ENCODE results near the gene SRMS.

DNA sequence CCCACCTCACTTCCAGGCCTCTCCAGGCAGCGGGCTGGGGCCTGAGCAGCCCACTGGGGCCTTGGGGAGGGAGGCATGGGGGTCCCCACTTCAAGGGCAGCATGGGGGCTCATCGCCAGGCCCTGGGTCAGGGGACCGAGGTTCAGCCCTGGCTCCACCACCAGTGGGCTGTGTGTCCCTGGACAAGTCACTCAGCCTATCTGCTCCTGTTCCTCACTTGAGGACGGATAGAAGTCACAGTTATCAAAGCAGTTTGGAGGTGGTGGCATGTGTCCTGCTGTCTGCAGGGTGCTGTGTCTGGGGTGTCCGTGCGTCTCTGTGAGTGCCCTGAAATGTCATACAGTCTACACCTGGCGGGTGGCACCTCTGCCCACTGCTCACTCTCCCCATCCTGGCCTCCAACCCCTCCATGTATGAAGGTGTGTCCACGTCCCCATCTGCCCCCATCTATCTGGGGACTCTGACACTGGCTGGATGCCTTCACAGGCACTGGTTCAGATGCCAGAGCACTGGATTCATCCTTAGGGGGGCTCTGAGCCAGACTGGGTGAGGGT, 52.3 kb downstream of the SRMS start:
- TF ChIP-seq POLR2A (IDR thresholded peaks at IDR 0.05) = no peak
- TF ChIP-seq, protein P1, sequence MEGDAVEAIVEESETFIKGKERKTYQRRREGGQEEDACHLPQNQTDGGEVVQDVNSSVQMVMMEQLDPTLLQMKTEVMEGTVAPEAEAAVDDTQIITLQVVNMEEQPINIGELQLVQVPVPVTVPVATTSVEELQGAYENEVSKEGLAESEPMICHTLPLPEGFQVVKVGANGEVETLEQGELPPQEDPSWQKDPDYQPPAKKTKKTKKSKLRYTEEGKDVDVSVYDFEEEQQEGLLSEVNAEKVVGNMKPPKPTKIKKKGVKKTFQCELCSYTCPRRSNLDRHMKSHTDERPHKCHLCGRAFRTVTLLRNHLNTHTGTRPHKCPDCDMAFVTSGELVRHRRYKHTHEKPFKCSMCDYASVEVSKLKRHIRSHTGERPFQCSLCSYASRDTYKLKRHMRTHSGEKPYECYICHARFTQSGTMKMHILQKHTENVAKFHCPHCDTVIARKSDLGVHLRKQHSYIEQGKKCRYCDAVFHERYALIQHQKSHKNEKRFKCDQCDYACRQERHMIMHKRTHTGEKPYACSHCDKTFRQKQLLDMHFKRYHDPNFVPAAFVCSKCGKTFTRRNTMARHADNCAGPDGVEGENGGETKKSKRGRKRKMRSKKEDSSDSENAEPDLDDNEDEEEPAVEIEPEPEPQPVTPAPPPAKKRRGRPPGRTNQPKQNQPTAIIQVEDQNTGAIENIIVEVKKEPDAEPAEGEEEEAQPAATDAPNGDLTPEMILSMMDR (IDR thresholded peaks at IDR 0.05) = no peak
